ENCODE results near the gene NMNAT1. TPM values are rescaled to one million over a fixed set of nuclear protein-coding genes. Genes with fewer than 3 reads are reported as not detected.
A peak's percentile ranks its signal among the peaks of the same experiment; 100 is the strongest.

Gene NMNAT1
- total and polyA plus RNA-seq, 2 of the 8 experiments (the other 6 are each of a cell fraction or from before 2014, with no cell fraction given) = 2.0 to 2.5 TPM

DNA sequence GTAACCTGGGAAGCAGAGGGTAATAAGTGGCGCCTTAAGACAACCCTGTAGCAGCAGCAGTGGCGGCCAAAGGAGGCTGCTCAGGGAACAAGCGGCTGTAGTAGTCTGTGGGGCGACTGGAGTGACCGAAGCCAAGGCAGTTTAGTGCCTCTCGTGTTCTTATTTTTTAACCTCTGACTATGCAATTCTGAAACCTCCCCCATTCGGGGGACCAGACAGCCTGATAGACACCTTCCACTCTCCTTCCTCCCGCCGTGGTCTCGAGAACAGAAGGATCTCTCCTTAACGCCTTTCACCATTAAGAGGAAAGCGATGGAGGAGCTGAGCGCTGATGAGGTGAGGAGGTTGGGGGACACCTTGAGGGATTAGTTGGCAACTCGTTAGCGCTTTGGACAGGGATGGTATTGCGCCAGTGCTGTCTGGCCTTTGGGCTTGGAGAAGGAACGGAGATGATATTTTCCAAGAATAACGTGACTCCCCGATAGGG is 90.1 kb downstream of the NMNAT1 start (continued):
- TF ChIP-seq, protein P1, sequence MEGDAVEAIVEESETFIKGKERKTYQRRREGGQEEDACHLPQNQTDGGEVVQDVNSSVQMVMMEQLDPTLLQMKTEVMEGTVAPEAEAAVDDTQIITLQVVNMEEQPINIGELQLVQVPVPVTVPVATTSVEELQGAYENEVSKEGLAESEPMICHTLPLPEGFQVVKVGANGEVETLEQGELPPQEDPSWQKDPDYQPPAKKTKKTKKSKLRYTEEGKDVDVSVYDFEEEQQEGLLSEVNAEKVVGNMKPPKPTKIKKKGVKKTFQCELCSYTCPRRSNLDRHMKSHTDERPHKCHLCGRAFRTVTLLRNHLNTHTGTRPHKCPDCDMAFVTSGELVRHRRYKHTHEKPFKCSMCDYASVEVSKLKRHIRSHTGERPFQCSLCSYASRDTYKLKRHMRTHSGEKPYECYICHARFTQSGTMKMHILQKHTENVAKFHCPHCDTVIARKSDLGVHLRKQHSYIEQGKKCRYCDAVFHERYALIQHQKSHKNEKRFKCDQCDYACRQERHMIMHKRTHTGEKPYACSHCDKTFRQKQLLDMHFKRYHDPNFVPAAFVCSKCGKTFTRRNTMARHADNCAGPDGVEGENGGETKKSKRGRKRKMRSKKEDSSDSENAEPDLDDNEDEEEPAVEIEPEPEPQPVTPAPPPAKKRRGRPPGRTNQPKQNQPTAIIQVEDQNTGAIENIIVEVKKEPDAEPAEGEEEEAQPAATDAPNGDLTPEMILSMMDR (IDR thresholded peaks at IDR 0.05; ENCODE audit: control extremely low read depth in 1 of 3, insufficient read depth in 1 of 3, low read depth in 1 of 3, low read length in 3 of 3) = peak in 2 of 3 experiments; percentile 4 to 13; a peak in 1 of 4 replicates
- peak; percentile 74 for TF ChIP-seq SAP30 (IDR thresholded peaks at IDR 0.05; ENCODE audit: insufficient read depth, insufficient replicate concordance, low read length)
- peak; percentile 47; the same call in 1 of the 2 replicates for TF ChIP-seq CEBPB (IDR thresholded peaks at IDR 0.05; ENCODE audit: low read depth, low read length)
- 0 out of 4 replicates have a peak, but pooled peaks of 1 of the 2 experiments have one; percentile 62 for TF ChIP-seq SIN3A (conservative IDR thresholded peaks at IDR 0.05 in 1 of 2, IDR thresholded peaks at IDR 0.05 in 1 of 2; ENCODE audit: low read depth in 1 of 2, low read length in 2 of 2)
- TF ChIP-seq HDAC2 (IDR thresholded peaks at IDR 0.05; ENCODE audit: borderline replicate concordance in 1 of 2, low read depth in 2 of 2, low read length in 2 of 2) = 0 out of 4 replicates have a peak, but pooled peaks of 1 of the 2 experiments have one; percentile 18

Small RNA genes within 50 kb of the gene (microRNA-seq; reads per million reads assigned to microRNA genes)
- 0 reads per million in 2 experiments for gene MIR5697 (ENCODE audit: borderline microRNAs expressed in 2 of 2, borderline number of aligned reads in 2 of 2, borderline replicate concordance in 1 of 2)

Small RNA genes within 50 kb of the gene (small RNA-seq; reads per million reads assigned to genes)
- 1.2 reads per million for gene MIR5697 (ENCODE audit: insufficient read depth)

Other genes starting within 250 kb of the NMNAT1 start
- 97.4 and 99.0 TPM in 2 replicates for gene CLSTN1, start 119.5 kb upstream of the NMNAT1 start, total RNA-seq (2021; fragmentation: NEBNext Ultra II Directional; extraction: Animal tissue kit (Norgen Biotek cat#: 25700))
- 34.2 and 55.4 TPM in 2 replicates for gene CLSTN1, start 119.5 kb upstream of the NMNAT1 start, polyA plus RNA-seq (2011; rRNA removed)
- gene CTNNBIP1, start 33.2 kb upstream of the NMNAT1 start, total RNA-seq (2021; fragmentation: NEBNext Ultra II Directional; extraction: Animal tissue kit (Norgen Biotek cat#: 25700)) = 46.6 and 49.5 TPM in 2 replicates
- gene CTNNBIP1, start 33.2 kb upstream of the NMNAT1 start, polyA plus RNA-seq (2011; rRNA removed) = 40.9 and 48.8 TPM in 2 replicates
- gene LZIC, start 84 bp upstream of the NMNAT1 start, total RNA-seq (2021; fragmentation: NEBNext Ultra II Directional; extraction: Animal tissue kit (Norgen Biotek cat#: 25700)) = 20.0 and 20.3 TPM in 2 replicates
- gene LZIC, start 84 bp upstream of the NMNAT1 start, polyA plus RNA-seq (2011; rRNA removed) = 2.2 and 4.8 TPM in 2 replicates
- gene RBP7, start 53.8 kb downstream of the NMNAT1 start, total RNA-seq (2021; fragmentation: NEBNext Ultra II Directional; extraction: Animal tissue kit (Norgen Biotek cat#: 25700)) = 7.2 and 7.7 TPM in 2 replicates
- gene RBP7, start 53.8 kb downstream of the NMNAT1 start, polyA plus RNA-seq (2011; rRNA removed) = 2.7 and 5.7 TPM in 2 replicates
- 90.1 and 91.0 TPM in 2 replicates for gene UBE4B, start 89.5 kb downstream of the NMNAT1 start, total RNA-seq (2021; fragmentation: NEBNext Ultra II Directional; extraction: Animal tissue kit (Norgen Biotek cat#: 25700))
- 24.5 and 34.0 TPM in 2 replicates for gene UBE4B, start 89.5 kb downstream of the NMNAT1 start, polyA plus RNA-seq (2011; rRNA removed)

All from H1 (cell line).